Activated CD4-positive, alpha-beta T cell treated with anti-CD3 and anti-CD28 coated beads, Interleukin-2, amount 50 U/mL, for 48 hours (primary cell): ENCODE measurements around the gene E4F1.
"Not testable (repeated sequence)": the region's sequence is repeated elsewhere in the genome, so short reads cannot be mapped to it uniquely, and the experiment has no call there.

Source experiments
- DNase-seq, 2 experiments: peaks; one replicate each; pipeline ENCODE4 v3.0.0-alpha.2; 2020

The E4F1 gene

DNA sequence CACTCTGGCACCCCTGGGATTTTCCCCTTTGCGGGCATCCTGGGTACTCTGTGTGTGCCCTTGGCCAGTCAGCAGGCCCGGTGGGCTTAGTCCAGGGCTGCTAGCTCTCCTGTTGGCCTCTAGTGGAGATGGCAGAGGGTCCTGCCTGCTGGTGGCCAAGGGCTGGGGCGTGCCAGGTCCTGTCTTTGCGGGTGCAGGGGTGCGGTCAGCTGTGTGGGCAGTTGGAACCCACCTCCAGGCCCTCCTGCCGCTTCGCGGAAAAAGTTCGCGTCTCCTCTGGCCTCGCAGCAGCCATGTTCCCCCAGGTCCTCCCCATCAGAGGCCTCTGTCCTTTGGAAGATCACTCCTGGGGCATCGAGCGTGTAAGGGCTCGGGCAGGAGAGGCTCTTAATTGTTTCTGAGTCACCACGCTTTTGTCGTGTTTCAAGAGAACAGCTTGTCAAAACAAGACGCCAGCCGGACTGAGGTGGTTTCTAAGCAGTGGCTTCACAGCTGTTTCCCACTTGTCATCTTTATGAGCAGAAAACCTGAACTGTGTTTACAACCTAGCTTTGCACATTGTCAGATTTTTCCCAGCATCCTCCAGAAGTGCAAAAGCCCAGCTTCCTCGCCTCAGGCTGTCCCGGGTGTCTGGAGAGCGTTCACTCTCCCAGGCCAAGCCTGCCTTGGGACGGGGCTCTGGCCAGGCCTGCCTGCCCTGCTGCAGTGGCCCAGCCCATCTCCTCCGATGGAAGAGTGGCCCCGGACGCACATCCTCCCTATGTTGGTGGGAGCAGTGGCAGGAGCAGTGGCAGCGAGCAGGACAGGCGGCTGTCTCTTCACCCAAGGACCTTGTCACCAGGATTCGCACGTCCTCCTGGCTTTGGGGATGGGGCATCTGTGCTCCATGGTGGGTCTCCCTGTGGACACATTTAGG is 7.9 kb downstream of the E4F1 start:
- no peak for DNase-seq

DNA sequence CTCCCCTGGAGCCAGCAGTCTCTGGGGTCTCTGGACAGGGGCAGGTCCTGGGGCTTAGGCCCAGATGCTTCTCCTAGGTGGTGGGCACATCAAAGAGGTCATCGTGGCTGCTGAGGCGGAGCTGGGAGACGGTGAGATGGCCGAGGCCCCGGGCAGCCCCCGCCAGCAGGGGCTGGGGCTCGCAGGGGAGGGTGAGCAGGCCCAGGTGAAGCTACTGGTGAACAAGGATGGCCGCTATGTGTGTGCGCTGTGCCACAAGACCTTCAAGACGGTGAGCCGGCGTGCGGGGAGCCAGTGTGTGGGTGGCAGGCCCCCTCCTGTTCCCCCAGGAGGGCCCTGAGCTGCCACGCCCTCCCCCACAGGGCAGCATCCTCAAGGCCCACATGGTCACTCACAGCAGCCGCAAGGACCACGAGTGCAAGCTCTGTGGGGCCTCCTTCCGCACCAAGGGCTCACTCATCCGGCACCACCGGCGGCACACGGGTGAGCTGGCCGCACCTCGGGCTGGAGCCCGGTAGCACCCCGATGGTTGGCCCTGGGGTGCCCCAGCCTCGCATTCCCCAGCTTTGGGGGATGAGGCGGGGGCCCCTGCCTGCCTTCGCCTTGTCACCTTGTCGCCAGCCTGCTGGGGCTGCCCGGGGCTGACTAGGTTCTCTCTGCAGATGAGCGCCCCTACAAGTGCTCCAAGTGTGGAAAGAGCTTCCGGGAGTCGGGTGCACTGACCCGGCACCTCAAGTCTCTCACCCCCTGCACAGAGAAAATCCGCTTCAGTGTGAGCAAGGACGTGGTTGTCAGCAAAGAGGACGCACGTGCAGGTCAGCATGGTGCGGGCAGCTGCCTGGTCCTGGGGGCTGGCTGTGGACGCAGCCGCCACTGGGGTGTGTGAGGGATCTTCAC is 9.0 kb downstream of the E4F1 start:
- no peak for DNase-seq

DNA sequence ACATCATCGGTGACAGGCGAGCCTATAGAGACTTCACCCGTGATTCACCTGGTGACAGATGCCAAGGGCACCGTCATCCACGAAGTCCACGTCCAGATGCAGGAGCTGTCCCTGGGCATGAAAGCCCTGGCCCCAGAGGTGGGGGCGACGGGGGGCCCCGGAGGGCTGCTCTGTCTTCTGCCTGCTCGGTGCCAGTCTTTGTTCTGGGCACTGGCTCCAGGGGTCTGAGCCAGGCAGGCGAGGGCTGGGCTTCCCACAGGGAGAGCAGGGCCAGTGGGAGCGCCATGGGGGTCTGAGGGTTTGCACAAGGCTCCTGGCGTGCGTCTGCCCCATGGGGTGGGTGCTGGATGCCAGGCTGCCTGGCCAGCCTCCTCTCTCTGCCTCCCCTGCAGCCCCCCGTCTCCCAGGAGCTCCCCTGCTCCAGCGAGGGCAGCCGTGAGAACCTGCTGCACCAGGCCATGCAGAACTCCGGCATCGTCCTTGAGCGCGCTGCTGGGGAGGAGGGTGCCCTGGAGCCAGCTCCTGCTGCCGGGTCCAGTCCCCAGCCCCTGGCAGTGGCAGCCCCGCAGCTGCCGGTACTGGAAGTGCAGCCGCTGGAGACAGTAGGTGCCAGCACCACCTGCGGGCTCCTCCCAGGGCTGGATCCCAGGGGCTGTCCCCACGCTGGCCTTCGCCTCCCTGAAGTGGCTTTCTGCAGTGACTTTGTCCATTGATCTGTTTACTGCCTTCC is 9.8 kb downstream of the E4F1 start:
- DNase-seq = no peak

DNA sequence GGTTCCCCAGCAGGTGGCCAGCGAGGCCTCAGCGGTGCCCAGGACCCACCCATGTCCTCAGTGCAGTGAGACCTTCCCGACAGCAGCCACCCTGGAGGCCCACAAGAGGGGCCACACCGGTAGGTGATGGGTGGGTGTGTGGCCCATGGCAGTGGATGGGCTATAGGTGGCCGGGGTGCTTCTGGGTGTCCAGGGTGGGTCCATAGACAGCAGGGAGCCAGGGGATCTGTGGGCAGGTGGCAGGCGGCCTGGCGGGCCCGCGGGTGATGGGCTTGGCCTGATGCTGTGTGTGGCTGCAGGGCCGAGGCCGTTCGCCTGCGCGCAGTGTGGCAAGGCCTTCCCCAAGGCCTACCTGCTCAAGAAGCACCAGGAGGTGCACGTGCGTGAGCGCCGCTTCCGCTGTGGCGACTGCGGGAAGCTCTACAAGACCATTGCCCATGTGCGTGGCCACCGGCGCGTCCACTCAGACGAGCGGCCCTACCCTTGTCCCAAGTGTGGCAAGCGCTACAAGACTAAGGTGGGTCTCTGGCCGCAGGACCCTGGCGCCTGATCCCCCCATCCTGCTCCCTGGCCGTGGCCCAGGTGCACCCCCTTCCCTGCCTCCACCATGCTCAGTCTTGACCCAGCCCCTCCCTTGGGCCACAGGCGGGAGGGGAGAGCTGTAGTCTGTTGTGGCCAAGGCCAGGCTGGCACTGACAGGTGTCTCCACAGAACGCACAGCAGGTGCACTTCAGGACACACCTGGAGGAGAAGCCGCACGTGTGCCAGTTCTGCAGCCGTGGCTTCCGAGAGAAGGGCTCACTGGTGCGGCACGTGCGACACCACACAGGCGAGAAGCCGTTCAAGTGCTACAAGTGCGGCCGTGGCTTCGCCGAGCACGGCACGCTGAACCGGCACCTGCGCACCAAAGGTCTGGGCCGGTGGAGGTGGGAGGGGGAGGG is 10.8 kb downstream of the E4F1 start:
- DNase-seq = no peak

DNA sequence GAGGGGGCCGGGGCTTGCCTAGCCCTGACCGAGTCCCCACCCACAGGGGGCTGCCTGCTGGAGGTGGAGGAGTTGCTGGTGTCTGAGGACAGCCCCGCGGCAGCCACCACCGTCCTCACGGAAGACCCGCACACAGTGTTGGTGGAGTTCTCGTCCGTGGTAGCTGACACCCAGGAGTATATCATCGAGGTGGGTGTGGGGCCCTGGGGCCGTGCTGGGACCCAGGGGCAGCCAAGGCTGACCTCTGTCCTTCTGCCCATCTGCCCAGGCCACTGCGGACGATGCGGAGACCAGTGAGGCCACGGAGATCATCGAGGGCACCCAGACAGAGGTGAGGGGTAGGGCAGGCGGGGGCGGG is 11.4 kb downstream of the E4F1 start:
- no peak for DNase-seq

DNA sequence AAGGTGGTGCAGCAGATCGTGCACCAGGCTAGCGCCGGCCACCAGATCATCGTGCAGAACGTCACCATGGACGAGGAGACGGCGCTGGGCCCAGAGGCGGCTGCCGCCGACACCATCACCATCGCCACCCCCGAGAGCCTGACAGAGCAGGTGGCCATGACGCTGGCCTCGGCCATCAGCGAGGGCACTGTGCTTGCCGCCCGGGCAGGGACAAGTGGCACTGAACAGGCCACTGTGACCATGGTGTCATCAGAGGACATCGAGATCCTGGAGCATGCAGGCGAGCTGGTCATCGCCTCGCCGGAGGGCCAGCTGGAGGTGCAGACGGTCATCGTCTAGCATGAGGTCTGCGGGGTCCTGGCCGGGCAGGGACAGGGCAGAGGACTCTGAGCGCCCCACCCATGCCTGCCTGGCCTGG is 11.9 kb downstream of the E4F1 start:
- DNase-seq = no peak

DNA sequence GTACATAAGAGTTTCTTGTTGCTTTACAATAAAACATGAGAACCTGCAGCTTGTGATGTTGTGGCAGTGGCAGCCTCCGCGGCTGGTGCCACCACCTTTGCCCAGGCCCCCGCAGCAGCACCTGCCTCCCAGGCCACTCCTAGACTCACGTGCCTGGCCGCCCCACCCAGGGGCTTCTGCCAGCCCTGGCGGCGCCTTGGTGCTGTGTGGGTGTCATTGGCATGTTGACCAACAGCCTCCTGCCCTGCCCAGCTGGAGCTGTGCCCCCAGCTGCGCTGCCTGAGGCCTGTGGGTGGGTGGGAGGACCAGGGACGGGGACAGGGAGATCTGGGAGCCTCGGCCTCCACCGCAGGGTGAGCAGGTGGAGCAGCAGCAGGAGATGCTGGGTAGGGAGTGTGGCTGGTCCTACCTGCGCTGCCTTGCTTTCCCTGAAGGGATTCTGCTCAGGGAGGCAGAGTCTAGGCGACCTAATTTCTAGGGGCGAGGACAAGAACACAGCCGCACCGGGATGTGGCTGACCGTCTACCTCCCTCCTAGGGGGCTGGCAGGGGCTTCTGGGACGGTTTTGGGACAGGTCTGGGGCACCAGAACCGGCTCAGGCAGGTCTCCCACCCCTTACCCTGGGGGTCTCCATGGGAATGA is 12.4 kb downstream of the E4F1 start:
- no peak for DNase-seq

DNA sequence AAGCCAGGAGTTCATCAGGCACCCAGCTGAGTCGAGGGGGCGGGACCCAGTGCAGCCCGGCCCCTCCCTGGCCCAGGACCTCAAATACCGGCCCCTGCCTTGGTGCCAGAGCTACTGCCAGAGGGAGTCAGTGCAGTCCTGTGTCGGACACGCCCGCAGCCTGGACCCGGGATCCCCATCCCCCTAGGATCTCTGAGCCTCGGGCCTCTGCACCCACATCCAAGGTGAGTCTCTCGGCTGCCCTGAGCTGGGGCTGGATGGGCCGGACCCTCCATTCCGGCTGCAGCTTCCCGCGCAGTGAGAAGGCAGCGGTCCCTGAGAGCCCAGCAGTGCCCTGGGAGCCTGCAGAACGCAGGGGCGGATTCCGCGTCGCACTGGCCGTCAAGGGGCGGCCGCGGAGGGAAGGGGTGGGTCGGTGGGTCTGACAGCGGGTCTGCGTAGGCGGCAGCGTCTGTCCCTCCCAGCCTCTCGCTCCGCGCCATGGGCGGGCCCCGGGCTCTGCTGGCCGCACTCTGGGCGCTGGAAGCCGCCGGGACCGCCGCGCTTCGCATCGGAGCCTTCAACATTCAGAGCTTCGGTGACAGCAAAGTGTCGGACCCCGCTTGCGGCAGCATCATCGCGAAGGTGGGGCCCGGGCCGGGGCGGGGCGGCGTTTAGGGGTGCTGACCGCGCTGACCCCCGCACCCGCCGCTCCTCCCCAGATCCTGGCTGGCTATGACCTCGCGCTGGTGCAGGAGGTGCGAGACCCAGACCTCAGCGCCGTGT is 13.1 kb downstream of the E4F1 start, which contains the start of gene DNASE1L2:
TSS of gene DNASE1L2 (plus strand) at position 108 of the 765 bp plus-strand sequence. CDS start at position 481, 373 bp downstream.
- DNase-seq = no peak

DNA sequence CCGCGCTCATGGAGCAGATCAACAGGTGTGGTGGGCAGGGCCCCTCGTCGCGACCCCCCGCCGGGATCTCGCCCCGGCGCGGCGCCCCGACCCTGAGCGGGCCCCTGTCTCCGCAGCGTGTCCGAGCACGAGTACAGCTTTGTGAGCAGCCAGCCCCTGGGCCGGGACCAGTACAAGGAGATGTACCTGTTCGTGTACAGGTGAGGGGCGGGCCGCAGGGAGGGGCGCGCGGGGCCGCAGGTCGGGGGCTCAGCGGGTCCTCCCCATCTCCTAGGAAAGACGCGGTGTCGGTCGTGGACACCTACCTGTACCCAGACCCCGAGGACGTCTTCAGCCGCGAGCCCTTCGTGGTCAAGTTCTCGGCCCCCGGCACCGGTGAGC is 13.7 kb downstream of the E4F1 start:
- no peak for DNase-seq

DNA sequence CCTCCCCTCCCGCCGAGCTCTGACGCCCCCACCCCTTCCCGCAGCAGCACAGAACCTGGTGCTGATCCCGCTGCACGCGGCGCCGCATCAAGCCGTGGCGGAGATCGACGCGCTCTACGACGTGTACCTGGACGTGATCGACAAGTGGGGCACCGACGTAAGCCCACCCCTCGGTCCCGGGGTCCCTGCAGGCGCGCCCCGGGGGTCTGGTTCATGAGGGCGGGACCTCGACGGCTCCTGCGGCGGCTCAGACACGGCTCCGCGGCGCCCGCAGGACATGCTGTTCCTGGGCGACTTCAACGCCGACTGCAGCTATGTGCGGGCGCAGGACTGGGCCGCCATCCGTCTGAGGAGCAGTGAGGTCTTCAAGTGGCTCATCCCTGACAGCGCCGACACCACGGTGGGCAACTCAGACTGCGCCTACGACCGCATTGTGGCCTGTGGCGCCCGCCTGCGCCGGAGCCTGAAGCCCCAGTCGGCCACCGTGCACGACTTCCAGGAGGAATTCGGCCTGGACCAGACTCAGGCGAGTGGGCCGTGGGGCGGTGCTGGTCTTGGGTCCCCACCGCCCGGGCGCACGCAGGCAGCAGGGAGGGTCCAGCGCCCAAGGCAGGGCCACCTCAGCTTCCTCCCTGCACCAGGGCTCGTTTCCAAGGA is 14.2 kb downstream of the E4F1 start:
- DNase-seq = no peak

DNA sequence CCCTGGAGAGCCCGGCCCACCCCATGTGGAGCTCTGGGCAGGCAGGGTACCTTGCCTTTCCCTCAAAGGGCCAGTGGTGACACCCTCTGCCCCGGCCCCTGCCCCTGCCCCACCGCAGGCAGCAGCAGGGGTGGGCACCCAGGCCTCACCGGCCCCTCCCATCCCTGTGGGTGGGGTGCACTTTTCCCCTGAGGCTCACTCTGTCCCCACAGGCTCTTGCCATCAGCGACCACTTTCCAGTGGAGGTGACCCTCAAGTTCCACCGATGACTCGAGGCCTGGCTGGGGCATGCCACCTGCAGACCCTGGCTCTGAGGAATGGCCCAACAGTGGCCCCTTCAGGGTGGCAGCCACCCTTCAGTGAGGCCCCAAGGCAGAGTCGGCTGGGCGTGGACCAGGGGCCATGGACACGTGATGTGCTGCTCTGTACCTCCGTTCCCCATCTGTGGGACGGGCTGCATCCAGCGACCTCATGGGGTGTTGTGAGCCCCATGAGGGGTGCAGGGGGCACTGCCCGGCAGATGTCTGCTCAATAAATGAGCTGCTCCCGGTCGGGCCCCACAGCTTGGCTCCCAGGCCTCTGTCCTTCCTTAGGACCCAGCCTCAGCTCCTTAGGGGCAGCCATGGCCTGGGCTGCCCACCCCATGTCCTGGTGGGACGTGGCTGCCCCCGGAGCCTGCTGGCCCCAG is 14.9 kb downstream of the E4F1 start:
- no peak for DNase-seq

DNA sequence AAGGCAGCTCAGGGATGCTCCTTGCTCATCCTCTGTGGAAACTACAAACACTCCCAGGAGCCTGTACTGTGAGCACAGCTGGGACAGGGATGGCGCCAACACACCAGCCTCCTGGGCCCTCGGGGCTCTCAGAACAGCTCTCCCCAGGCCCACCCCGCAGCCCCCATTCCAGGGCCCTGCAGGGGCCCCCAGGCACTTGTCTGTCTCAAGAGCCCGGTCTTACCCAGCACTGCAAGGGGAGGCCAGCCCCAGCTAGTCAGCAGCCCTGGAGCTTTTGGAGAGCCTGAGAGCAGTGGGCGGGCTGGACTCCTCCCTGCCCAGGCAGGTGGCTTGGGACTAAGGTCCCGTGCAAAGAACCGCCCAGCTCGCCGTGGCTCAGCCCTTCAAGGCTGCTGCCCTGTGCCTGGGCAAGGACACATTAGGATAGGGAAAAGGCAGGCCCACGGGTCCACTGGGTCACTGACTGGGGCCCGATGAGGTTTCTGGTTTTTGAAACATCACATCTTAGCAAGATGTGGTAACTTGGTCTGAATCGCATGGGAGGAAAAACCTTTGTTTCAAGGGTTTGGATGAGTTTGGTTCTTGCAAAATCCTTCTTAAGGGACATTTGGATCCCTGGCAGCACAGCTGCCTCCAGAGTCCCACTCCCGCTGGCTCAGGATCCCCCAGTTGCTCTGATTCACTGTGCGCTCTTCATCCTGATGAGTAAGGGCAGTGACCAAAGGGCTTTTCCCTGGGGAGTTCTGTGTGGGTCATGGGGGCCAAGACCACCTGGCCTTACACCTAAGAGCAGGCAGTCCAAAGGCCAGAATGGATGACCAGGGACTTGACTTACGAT is 15.7 kb downstream of the E4F1 start:
- no peak for DNase-seq

DNA sequence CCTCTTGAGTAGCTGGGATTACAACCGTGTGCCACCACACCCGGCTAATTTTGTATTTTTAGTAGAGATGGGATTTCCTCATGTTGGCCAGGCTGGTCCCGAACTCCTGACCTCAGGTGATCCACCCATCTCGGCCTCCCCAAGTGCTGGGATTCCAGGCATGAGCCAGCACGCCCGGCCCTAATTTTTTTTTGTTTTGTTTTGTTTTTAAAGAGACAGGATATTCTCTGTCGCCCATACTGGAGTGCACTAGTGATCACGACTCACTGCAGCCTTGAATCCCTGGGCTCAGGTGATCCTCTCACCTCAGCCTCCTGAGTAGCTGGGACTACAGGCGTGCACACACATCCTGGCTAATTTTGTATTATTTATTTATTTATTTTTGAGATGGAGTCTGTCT is 16.9 kb downstream of the E4F1 start:
- not testable (repeated sequence) for DNase-seq

DNA sequence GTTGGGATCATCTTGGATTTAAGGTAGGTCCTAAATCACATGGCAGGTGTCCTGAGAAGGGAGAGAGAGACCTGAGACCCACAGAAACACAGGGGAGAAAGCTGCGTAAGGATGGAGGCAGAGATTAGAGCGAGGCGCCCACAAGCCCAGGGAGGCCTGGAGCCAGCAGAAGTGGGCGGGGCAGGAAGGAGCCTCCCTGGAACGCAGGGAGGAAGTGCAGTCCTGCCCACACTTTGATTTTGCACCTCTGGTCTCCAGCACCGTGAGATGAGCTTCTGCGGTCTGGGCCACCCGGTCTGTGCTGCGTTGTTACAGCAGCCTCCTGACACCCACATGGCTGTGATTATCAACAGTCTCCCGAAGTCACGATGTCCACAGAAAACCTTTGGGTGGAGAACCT is 19.2 kb downstream of the E4F1 start:
- DNase-seq = no peak

DNA sequence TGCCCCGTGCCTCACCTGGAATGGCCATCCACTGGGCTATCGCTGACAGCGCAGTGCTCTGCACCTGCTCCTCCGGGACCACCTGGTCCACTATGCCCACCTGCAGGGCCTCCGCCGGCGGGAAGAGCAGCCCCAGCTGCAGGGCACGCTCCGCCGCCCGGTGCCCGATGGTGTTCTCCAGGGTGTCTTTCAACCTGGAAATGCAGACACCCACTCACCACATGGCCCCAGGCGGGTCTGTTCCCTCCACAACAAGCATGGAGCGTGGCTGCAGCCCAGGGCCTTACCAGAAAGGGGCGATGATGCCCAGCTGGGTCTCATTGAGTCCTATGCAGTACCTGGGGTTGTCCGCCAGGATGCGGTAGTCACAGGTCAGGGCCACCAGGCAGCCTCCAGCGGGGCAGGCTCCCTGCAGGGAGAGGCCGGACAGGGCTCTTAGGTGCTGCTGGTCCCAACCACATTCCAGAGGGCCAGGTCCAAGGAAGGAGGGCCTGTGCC is 19.7 kb downstream of the E4F1 start:
- DNase-seq = no peak

DNA sequence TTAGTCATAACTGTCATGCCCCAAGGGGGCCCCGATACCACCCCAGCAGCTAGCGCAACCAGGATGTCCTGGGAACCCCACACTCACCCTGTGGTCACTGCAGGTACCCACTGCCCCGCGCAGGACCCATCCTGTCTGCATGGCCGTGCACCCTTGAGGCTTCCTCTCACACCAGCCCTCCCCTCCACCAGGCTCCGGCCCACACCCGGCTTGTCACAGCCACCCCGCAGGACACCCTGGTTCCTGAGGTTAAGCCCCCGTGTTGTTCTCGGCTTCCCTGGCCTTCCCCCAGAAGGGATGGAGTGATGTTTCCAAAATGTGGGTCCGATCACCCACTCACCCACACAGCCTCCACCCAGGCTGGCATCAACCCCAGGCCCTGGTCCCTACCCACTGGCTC is 20.4 kb downstream of the E4F1 start:
- DNase-seq = no peak

DNA sequence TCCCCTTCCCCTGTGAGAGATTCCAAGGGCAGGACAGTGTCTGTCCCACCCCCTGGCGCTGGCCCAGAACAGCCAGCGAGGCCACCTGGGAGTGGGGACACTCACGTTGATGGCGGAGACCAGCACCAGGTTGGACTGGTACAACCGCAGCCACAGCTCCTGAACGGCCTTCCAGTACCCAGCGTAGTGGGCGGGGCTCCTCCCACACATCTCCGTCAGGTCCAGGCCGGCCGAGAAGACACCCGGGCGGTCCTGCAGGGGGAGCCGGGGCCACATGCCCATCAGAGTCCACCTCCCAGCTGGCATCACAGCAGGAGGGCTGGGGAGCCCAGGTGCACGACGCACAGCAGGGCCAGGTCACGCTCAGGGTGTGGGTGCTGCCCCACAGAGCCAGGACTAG is 20.9 kb downstream of the E4F1 start:
- DNase-seq = no peak
